K562 (cell line): ENCODE data around the gene MFSD2B. TPM values are rescaled to one million over a fixed set of nuclear protein-coding genes. Genes with fewer than 3 reads are reported as not detected.

Source experiments
- C11orf30 ChIP-seq: fragments of 450-650 bp; IDR thresholded peaks from 2 replicates; pipeline ENCODE4 v1.6.1; 2016; ENCODE audit warnings: low read depth, mild to moderate bottlenecking
- CEBPB ChIP-seq: fragments of 450-650 bp; IDR thresholded peaks from 2 replicates; pipeline ENCODE4 v1.6.1; 2016; ENCODE audit warnings: missing genetic modification characterization, missing compliant biosample characterization
- IRF2 ChIP-seq: sonication (generic); formaldehyde crosslinking; IDR thresholded peaks from 2 replicates; pipeline ENCODE4 v1.8.1; 2022; ENCODE audit warnings: mild to moderate bottlenecking, missing genetic modification reagents
- KDM1A ChIP-seq, 2 experiments: fragments of 450-650 bp; IDR thresholded peaks; 2 replicates each; pipeline ENCODE4 v1.6.1; 2016; ENCODE audit warnings: mild to moderate bottlenecking in 2 of 2
- MAFG ChIP-seq: fragments of 450-650 bp; conservative IDR thresholded peaks from 2 replicates; pipeline ENCODE4 v1.6.1; 2016; ENCODE audit warnings: missing genetic modification characterization, missing compliant biosample characterization
- NFE2L1 ChIP-seq: fragments of 450-650 bp; IDR thresholded peaks from 2 replicates; pipeline ENCODE4 v1.6.1; 2016; ENCODE audit warnings: missing genetic modification characterization, low read depth, mild to moderate bottlenecking, missing compliant biosample characterization, moderate library complexity, borderline replicate concordance
- SMARCE1 ChIP-seq: fragments of 450-650 bp; IDR thresholded peaks from 2 replicates; pipeline ENCODE4 v1.7.1; 2016; ENCODE audit warnings: mild to moderate bottlenecking
- ZNF316 ChIP-seq: fragments of 450-650 bp; IDR thresholded peaks from 2 replicates; pipeline ENCODE4 v1.6.1; 2016
- ZNF583 ChIP-seq: fragments of 250-450 bp; sonication (Bioruptor Pico); IDR thresholded peaks from 2 replicates; pipeline ENCODE4 v1.4.0; 2020
- polyA plus RNA-seq, 8 experiments: library from polyadenylated mRNA; depleted of rRNA in 4 of 8; stranded (reverse) in 5 of 8; unstranded in 3 of 8; fragments of >200 nt; fragmentation: Nextera tagmentation in 2 of 8; fragmentation: Illumina TruSeq in 1 of 8; extraction: Ambion mirVana in 2 of 8; extraction: Trizol in 1 of 8; gene quantifications; 2 replicates each; pipeline versions ENCODE4 v1.2.1 to v1.2.3, GENCODE V29; 2011 to 2014; ENCODE audit warnings: inconsistent platforms in 1 of 8, missing spikeins in 1 of 8
- total RNA-seq, 7 experiments: library from RNA; depleted of rRNA in 6 of 7; stranded (reverse); fragments of >200 nt in 6 of 7; fragmentation: Illumina TruSeq in 2 of 7; extraction: Trizol in 2 of 7; gene quantifications; 2 replicates each; pipeline versions ENCODE4 v1.2.1 to v1.2.3, GENCODE V29; 2011 to 2021; ENCODE audit warnings: low replicate concordance in 1 of 7
- TF ChIP-seq, protein P1 (sequence below), 2 experiments: fragments of 450-650 bp; IDR thresholded peaks; 2 replicates each; pipeline ENCODE4 v1.6.1; 2018; ENCODE audit warnings: mild to moderate bottlenecking in 2 of 2, low read depth in 1 of 2; ENCODE audit not compliant: partially characterized antibody in 2 of 2
- TF ChIP-seq, protein P2 (sequence below): fragments of 450-650 bp; IDR thresholded peaks from 2 replicates; pipeline ENCODE4 v1.6.1; 2017; ENCODE audit warnings: antibody characterized with exemption, mild to moderate bottlenecking

Gene MFSD2B
- total and polyA plus RNA-seq, 9 of the 15 experiments (the other 6 are each of a cell fraction or from before 2014, with no cell fraction given) = 2.6 to 10.9 (median 6.8) TPM

DNA sequence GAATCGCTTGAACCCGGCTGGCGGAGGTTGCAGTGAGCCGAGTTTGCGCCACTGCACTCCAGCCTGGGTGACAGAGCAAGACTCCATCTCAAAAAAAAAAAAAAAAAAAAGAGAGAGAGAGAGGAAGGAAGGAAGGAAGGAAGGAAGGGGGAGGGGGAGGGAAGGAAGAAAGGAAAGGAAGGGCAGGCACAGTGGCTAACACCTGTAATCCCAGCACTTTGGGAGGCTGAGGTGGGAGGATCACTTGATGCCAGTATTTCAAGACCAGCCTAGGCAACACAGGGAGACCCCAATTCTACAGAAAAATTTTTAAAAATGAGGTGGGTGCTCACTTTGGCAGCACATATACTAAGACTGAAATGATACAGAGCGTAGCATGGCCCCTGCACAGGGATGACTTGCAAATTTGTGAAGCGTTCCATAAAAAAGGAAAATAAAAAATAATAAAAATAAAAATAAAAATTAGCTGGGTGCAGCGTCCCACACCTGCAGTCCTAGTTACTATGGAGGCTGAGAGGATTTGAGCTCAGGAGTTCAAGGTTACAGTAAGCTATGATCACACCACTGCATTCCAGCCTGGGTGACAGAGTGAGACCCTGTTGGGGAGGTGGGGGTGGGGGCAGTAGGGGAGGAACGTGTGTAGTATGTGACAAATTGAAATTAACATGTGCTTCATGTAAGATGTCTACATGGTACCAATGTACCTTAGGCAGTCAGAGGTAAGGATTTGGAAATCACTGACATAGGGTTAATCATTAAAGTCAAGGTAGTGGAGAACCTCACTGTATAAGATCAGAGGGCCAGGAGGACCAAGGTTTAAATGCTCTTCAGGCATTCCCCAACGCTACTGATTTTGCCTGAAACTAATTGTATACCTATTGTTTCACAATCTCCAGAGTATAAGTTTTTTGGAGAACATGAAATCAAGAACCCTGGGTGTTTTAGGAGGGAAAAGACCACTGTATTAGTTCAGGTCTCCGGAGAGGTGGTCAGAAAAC is 35.9 kb downstream of the MFSD2B start (continued):
- TF ChIP-seq, protein P1, sequence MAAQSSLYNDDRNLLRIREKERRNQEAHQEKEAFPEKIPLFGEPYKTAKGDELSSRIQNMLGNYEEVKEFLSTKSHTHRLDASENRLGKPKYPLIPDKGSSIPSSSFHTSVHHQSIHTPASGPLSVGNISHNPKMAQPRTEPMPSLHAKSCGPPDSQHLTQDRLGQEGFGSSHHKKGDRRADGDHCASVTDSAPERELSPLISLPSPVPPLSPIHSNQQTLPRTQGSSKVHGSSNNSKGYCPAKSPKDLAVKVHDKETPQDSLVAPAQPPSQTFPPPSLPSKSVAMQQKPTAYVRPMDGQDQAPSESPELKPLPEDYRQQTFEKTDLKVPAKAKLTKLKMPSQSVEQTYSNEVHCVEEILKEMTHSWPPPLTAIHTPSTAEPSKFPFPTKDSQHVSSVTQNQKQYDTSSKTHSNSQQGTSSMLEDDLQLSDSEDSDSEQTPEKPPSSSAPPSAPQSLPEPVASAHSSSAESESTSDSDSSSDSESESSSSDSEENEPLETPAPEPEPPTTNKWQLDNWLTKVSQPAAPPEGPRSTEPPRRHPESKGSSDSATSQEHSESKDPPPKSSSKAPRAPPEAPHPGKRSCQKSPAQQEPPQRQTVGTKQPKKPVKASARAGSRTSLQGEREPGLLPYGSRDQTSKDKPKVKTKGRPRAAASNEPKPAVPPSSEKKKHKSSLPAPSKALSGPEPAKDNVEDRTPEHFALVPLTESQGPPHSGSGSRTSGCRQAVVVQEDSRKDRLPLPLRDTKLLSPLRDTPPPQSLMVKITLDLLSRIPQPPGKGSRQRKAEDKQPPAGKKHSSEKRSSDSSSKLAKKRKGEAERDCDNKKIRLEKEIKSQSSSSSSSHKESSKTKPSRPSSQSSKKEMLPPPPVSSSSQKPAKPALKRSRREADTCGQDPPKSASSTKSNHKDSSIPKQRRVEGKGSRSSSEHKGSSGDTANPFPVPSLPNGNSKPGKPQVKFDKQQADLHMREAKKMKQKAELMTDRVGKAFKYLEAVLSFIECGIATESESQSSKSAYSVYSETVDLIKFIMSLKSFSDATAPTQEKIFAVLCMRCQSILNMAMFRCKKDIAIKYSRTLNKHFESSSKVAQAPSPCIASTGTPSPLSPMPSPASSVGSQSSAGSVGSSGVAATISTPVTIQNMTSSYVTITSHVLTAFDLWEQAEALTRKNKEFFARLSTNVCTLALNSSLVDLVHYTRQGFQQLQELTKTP (IDR thresholded peaks at IDR 0.05; ENCODE audit: low read depth in 1 of 2, partially characterized antibody in 2 of 2) = peak in 1 of 2 experiments; percentile 66
- TF ChIP-seq MAFG = peak; percentile 88
- TF ChIP-seq ZNF583 (CRISPR knock-in tag) = no peak
- TF ChIP-seq KDM1A (IDR thresholded peaks at IDR 0.05) = peak in 1 of 2 experiments; percentile 84; a peak in 2 of 4 replicates
- 0 out of 2 replicates have a peak, but pooled peaks have one; percentile 24 for TF ChIP-seq SMARCE1
- TF ChIP-seq IRF2 = no peak
- peak; percentile 52 for TF ChIP-seq CEBPB
- TF ChIP-seq C11orf30 = peak; percentile 76
- TF ChIP-seq, protein P2, sequence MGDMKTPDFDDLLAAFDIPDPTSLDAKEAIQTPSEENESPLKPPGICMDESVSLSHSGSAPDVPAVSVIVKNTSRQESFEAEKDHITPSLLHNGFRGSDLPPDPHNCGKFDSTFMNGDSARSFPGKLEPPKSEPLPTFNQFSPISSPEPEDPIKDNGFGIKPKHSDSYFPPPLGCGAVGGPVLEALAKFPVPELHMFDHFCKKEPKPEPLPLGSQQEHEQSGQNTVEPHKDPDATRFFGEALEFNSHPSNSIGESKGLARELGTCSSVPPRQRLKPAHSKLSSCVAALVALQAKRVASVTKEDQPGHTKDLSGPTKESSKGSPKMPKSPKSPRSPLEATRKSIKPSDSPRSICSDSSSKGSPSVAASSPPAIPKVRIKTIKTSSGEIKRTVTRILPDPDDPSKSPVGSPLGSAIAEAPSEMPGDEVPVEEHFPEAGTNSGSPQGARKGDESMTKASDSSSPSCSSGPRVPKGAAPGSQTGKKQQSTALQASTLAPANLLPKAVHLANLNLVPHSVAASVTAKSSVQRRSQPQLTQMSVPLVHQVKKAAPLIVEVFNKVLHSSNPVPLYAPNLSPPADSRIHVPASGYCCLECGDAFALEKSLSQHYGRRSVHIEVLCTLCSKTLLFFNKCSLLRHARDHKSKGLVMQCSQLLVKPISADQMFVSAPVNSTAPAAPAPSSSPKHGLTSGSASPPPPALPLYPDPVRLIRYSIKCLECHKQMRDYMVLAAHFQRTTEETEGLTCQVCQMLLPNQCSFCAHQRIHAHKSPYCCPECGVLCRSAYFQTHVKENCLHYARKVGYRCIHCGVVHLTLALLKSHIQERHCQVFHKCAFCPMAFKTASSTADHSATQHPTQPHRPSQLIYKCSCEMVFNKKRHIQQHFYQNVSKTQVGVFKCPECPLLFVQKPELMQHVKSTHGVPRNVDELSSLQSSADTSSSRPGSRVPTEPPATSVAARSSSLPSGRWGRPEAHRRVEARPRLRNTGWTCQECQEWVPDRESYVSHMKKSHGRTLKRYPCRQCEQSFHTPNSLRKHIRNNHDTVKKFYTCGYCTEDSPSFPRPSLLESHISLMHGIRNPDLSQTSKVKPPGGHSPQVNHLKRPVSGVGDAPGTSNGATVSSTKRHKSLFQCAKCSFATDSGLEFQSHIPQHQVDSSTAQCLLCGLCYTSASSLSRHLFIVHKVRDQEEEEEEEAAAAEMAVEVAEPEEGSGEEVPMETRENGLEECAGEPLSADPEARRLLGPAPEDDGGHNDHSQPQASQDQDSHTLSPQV = no peak
- TF ChIP-seq ZNF316 = peak; percentile 80
- peak; percentile 64 for TF ChIP-seq NFE2L1 (tag)
